ENCODE data around the gene UNCX.

The UNCX gene

DNA sequence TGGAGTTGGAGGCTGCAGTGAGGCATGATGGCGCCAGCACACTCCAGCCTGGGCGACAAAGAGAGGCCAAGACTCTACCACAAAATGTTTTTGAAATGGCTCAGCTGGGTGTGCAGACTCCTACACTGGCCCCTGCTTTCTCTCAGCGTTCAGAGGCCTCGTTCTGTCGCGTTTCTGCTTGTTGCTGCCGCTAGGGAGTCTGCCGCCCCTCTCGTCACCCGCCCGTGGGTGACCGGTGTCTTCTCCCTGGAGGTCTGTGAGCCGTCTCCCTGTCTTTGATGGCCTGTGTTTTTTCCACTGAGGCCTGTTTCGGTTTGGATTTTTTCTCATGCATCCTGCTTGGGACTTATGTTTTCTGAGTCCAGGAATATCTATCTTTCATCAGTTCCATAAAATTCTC, 23.6 kb upstream of the UNCX start:
- H3K79me2 ChIP-seq (ENCODE audit: control insufficient read depth, low read length) = no peaks in the 10 kb centered on the region
- H3K27me3 ChIP-seq (ENCODE audit: control insufficient read depth, low read length) = peaks cover 5% of the 10 kb centered on the region
- peaks cover 2% of the 10 kb centered on the region; the same call in 1 of the 2 replicates for H3K4me1 ChIP-seq (ENCODE audit: control insufficient read depth, low read length)
- H3K9me2 ChIP-seq (replicated peaks; ENCODE audit: control insufficient read depth, low read length) = no peaks in the 10 kb centered on the region
- H3K4me2 ChIP-seq (ENCODE audit: low read length) = no peak overlapping the region
- H3K4me3 ChIP-seq (ENCODE audit: low read length) = no peak overlapping the region
- H4K20me1 ChIP-seq (ENCODE audit: control insufficient read depth, insufficient read depth, low read depth, low read length) = no peaks in the 10 kb centered on the region
- TF ChIP-seq EZH2phosphoT487 (IDR thresholded peaks at IDR 0.05; ENCODE audit: borderline replicate concordance, low read length) = no peak
- TF ChIP-seq, protein P1, sequence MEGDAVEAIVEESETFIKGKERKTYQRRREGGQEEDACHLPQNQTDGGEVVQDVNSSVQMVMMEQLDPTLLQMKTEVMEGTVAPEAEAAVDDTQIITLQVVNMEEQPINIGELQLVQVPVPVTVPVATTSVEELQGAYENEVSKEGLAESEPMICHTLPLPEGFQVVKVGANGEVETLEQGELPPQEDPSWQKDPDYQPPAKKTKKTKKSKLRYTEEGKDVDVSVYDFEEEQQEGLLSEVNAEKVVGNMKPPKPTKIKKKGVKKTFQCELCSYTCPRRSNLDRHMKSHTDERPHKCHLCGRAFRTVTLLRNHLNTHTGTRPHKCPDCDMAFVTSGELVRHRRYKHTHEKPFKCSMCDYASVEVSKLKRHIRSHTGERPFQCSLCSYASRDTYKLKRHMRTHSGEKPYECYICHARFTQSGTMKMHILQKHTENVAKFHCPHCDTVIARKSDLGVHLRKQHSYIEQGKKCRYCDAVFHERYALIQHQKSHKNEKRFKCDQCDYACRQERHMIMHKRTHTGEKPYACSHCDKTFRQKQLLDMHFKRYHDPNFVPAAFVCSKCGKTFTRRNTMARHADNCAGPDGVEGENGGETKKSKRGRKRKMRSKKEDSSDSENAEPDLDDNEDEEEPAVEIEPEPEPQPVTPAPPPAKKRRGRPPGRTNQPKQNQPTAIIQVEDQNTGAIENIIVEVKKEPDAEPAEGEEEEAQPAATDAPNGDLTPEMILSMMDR (IDR thresholded peaks at IDR 0.05; ENCODE audit: low read depth, low read length, poor library complexity, severe bottlenecking) = no peak
- H3F3A ChIP-seq (ENCODE audit: control insufficient read depth, insufficient read depth) = no peaks in the 10 kb centered on the region
- no peaks in the 10 kb centered on the region for H3K36me3 ChIP-seq (ENCODE audit: control insufficient read depth, low read length)
- no peak overlapping the region for H3K27ac ChIP-seq (ENCODE audit: low read depth, low read length)
- H3K9me3 ChIP-seq (ENCODE audit: control insufficient read depth, insufficient read depth, low read length) = no peaks in the 10 kb centered on the region

DNA sequence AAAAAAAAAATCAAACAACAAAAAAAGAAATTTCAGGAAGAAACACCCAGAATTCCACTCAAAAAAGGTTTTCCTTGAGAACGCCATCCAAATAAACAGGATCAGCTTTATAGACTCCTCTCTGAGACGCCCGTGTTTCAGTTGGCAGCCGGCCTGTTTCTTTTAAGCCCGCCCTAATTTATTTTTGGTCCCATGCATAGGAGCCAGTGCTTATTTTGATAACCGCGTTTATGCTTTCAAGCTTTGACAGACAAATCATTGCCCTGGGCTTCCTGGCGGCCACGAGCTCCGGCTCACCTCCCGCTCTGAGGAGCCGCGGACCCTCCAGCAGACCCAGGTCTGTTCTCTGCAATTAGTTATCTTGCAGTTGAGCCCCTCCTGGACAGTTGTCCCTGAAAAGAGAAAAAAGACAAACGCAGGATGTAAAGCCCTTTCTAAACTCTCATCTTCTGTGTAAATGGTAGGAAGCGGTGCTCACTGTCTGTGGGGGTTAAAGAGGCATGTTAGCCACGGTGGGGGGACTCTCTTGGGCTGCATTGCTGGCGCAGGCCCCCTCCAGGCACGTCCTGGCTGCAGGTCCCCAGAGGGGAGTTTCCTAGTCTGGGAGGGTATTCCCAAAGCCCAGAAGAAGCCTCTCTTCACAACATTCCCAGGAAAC, 22.2 kb upstream of the UNCX start:
- Histone ChIP-seq H3K27ac (ENCODE audit: low read depth, low read length) (no peak overlapping the region), H3K4me1 (ENCODE audit: control insufficient read depth, low read length) (peaks cover 2% of the 10 kb centered on the region; the same call in 1 of the 2 replicates), H3K36me3 (ENCODE audit: control insufficient read depth, low read length) (no peaks in the 10 kb centered on the region), H3F3A (ENCODE audit: control insufficient read depth, insufficient read depth) (no peaks in the 10 kb centered on the region), H3K79me2 (ENCODE audit: control insufficient read depth, low read length) (no peaks in the 10 kb centered on the region), H4K20me1 (ENCODE audit: control insufficient read depth, insufficient read depth, low read depth, low read length) (no peaks in the 10 kb centered on the region), H3K4me2 (ENCODE audit: low read length) (no peak overlapping the region), H3K9me2 (replicated peaks; ENCODE audit: control insufficient read depth, low read length) (no peaks in the 10 kb centered on the region), H3K27me3 (ENCODE audit: control insufficient read depth, low read length) (peaks cover 5% of the 10 kb centered on the region), H3K4me3 (ENCODE audit: low read length) (no peak overlapping the region), H3K9me3 (ENCODE audit: control insufficient read depth, insufficient read depth, low read length) (no peaks in the 10 kb centered on the region)
- TF ChIP-seq, protein P1 (IDR thresholded peaks at IDR 0.05; ENCODE audit: low read depth, low read length, poor library complexity, severe bottlenecking) = no peak
- no peak for TF ChIP-seq EZH2phosphoT487 (IDR thresholded peaks at IDR 0.05; ENCODE audit: borderline replicate concordance, low read length)

DNA sequence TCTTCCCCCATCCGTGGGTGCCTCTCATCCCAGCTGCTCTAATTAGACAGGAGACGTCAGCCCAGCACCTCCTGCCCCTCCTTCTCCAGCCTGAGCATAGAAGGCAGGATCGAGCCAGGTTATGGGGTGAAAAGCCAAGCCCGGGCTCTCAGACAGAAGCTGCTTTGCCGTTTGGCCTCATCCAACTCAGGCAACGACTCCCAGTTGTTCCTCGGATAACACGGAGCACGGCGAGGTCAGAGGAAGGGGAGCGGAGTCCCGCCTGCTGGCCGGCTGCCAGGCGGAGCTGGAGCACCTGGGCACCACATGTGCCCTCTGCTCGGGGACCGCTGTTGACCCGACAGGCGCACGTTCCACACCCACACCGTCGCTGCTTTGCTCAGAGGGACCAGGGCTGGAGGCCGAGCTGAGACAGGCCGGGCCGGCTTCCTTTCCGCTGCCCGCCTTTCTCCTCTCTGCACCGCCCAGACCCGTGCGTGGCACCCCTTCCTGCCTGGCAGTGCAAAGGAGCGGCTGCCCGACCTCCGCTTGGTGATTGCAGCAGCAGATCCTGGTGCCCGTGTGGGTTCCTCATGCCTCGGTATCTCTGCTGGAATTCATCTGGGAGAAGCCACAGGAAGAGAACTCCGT, 21.6 kb upstream of the UNCX start:
- Histone ChIP-seq H3K9me3 (ENCODE audit: control insufficient read depth, insufficient read depth, low read length) (no peaks in the 10 kb centered on the region), H3K27ac (ENCODE audit: low read depth, low read length) (no peak overlapping the region), H3K27me3 (ENCODE audit: control insufficient read depth, low read length) (peaks cover 5% of the 10 kb centered on the region), H3K36me3 (ENCODE audit: control insufficient read depth, low read length) (no peaks in the 10 kb centered on the region), H3F3A (ENCODE audit: control insufficient read depth, insufficient read depth) (no peaks in the 10 kb centered on the region), H3K79me2 (ENCODE audit: control insufficient read depth, low read length) (no peaks in the 10 kb centered on the region), H3K4me1 (ENCODE audit: control insufficient read depth, low read length) (peaks cover 2% of the 10 kb centered on the region; the same call in 1 of the 2 replicates), H3K9me2 (replicated peaks; ENCODE audit: control insufficient read depth, low read length) (no peaks in the 10 kb centered on the region), H3K4me3 (ENCODE audit: low read length) (no peak overlapping the region), H3K4me2 (ENCODE audit: low read length) (no peak overlapping the region), H4K20me1 (ENCODE audit: control insufficient read depth, insufficient read depth, low read depth, low read length) (no peaks in the 10 kb centered on the region)
- no peak for TF ChIP-seq EZH2phosphoT487 (IDR thresholded peaks at IDR 0.05; ENCODE audit: borderline replicate concordance, low read length)
- TF ChIP-seq, protein P1 (IDR thresholded peaks at IDR 0.05; ENCODE audit: low read depth, low read length, poor library complexity, severe bottlenecking) = no peak

Data from DOHH2 (cell line).